HG03442 (cell line): ENCODE results near the gene RABEPK.
"Not testable (repeated sequence)": the region's sequence is repeated elsewhere in the genome, so short reads cannot be mapped to it uniquely, and the experiment has no call there.

Experiments
- ATAC-seq: cut with Tn5 transposase; IDR thresholded peaks from one replicate; pipeline ENCODE4 v1.9.1; 2021; ENCODE audit warnings: mild to moderate bottlenecking, moderate library complexity; ENCODE audit not compliant: unreplicated experiment

Gene RABEPK, protein sequence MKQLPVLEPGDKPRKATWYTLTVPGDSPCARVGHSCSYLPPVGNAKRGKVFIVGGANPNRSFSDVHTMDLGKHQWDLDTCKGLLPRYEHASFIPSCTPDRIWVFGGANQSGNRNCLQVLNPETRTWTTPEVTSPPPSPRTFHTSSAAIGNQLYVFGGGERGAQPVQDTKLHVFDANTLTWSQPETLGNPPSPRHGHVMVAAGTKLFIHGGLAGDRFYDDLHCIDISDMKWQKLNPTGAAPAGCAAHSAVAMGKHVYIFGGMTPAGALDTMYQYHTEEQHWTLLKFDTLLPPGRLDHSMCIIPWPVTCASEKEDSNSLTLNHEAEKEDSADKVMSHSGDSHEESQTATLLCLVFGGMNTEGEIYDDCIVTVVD

DNA sequence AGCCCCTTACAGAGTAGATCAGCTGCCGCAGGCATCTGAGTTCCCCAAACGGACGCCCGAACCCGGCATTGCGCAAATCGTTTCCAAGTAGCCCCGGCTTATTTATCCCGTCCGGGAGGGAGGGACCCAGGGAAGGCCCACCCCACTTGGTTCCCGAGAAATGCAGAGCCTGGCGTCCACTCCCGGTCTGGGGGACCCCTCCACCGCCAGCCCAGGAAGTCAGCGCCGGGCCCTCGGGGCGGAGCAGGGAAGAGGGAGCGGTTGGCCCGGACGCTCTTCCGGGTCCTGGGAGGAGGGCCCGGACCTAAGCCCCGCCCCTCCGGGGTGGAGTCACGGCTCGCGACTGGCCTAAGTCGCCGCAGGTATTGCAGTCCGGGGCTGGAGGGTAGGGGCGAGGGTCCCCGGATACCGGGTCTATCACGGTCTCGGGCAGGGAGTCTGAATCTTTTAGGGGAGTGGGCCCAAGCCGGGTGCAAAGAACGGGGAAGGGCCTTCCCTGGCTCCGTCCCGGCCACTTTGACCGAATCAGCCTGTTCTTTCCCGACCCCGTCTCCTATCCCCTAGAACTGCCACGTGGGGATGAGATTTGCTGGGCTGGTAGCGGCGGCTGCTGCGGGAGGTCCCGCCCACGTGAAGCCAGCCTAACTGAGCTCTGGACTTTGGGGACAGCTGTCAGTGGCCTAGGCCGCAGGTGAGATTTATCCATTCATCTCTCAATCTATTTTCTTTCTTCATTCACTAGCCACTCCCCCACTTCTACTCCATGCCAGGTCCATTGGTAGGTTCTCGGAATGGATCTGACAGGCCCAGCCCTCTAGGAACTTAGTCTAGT lies at the start of gene RABEPK:
TSS of gene RABEPK (plus strand) at position 327 of the 832 bp plus-strand sequence. CDS start 2,472 bp downstream, outside the sequence.
- ATAC-seq = peak; percentile 95

DNA sequence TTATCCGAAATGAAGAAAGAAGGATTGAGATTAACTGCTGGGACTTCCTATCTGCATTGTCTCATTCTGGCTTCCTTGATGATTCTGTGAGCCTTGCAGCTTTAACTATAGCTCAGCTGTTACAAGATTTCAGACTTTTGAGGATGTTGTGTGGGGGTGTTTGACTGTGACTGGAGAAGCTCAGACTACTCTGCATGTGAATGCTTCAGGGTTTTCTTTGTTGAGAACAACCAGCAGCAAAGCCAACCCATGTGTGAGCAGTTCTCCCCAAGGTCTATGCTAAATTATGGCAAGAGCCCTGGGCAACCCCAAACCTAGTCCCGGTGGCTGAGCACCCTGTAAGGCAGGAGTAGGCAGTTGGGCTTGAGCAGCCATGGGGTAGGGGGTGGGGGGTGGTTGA lies 48.6 kb upstream of the RABEPK start:
- ATAC-seq = no peak

DNA sequence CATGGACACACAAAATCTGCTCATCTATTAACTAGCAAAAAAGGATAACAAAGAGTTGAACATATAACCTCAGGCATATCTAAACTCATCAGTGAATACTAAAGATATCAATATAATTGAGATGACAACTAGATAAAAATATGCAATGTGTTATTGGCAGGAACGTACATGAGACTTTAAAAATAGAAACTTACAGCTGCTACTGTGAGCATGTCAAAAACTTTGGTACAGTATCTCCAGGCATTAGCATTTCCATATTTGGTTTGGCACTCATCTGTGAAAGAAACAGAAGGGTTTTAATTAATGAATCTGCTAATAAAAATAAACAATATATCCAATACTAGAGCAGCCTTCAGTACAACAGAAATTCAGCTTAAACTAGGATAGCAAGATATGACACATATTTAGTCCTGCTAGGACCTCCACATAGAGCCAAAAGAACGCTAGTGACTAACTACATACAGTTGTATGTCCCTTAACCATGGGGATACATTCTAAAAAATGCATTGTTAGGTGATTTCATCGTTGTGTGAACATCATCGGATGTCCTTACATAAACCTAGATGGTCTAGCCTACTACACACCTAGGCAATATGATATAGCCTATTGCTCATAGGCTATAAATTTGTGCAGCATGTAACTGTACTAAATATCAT lies 46.5 kb upstream of the RABEPK start:
- ATAC-seq = no peak

DNA sequence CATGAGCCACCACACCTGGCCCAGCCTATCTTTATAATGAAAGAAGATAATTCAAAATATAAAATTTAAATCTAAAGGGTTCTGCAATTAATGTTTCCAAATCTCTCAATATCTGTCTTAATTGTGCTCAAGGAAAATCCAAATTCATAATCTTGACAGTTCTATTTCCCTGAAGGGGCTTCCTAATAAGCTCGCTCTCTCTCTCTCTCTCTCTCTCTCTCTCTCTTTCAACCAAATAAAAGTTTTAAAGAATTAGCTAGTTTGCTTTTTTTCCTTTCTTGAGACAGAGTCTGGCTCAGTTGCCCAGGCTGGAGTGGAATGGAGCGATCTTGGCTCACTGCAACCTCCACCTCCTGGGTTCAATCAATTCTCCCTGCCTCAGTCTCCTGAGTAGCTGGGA lies 43.8 kb upstream of the RABEPK start:
- no peak for ATAC-seq

DNA sequence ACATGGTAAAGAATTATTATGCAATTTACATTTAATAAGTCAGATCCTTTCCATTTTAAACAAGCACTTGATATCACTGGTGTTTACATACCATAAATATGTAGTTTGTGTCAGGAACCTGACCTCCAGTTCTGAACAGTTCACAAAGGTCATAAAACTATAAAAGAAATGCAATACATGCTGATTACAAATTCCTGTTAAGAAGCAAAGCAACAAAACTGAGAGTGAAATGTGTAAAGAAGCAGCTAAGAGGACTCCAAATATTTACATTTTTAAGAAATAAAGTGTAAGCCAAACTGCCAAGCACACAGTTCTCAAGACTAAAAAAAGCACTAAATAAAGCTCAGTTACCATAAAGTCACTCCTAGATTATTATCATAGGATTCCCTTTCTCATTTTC lies 39.6 kb upstream of the RABEPK start:
- ATAC-seq = no peak

DNA sequence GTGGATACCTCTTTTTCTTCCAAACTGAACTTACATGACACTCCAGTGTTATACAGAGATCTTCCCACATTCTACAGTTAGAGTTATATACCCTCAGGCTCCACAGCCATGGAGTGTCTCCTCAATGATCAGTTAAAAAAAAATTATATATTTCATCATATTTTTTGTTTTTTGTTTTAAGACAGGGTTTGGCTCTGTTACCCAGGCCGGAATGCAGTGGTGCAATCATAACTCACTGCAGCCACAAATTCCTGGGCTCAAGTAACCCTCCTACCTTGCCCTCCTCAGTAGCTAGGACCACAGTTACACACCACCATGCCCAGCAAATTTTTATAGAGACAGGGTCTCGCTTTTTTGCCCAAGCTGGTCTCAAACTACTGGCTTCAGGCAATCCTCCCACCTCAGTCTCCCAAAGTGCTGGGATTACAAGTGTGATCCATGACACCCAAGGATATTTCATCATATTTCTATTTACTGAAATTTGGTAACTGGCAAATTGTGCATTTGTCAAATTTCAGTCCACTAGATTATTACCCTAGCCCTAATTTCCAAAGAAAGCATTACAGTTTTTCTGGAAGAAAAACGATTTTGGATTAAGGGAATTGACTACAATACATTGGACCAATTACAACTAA lies 38.9 kb upstream of the RABEPK start:
- ATAC-seq = no peak

DNA sequence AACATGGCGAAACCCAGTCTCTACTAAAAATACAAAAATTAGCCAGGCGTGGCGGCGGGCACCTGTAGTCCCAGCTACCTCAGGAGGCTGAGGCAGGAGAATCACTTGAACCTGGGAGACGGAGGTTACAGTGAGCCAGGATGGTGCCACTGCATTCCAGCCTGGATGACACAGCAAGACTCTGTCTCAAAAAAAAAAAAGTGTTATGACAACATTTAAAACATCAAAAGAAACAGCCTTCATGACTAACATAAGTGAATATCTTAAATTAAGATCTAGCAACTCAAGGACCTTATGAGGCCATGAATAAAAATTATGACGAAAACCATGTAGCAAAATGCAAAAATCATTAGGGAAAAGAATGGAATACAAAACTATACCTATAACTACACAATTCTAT lies 37.5 kb upstream of the RABEPK start:
- not testable (repeated sequence) for ATAC-seq

DNA sequence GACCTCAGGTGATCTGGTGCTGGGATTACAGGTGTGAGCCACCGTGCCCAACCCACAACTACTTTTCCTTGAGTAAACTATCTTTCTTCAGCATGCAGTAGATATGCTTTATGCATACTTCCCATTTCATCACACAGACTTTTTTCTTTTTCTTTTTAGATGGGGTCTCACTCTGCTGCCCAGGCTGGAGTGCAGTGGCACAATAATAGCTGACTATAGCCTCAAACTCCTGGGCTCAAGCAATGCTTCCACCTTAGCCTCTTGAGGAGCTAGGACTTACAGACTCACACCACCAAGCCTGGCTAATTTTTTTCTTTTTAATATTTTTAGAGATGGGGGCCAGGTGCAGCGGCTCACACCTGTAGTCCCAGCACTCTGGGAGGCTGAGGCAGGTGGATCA lies 33.6 kb upstream of the RABEPK start:
- no peak for ATAC-seq

DNA sequence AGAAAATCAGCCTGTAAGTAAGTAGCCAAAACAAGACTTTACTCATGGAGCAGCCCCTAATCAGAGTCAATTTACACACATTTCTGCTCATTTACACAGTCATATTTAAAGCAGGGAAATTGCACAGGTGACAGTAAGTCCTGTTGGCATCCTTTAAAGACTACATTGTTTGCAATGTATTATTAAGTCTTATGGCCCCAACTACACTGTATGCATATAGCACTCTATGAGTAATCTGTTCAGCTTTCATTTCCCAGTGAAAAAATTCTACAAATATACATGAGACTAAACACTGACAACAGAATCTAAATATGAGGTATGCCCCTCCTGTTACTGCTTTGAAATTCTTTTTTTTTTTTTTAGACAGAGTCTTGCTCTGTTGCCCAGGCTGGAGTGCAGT lies 30.4 kb upstream of the RABEPK start:
- no peak for ATAC-seq

DNA sequence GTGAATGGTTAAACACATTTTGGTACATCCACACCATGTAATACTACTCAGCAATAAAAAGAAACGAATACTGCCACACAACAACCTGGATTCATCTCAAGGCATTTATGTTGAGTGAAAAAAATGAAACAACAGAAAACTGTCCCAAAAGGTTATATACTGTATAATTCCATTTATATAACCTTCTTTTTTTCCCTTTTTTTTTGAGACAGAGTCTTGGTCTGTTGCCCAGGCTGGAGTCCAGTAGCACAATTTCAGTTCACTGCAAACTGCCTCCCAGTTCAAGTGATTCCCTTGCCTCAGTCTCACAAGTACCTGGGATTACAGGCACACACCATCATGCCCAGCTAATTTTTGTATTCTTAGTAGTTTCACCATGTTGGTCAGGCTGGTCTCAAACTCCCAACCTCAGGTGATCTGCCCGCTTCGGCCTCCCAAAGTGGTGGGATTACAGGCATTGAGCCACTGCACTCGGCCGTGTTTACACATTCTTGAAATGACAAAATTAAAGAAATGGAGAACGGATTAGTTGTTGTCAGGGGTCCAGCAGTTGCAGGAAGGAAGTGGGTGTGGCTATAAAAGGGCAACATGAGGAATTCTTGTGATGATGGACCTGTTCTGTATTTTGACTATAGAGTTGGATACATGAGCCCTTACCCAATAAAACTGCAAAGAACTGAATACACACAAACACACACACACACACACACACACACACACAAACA lies 28.1 kb upstream of the RABEPK start:
- no peak for ATAC-seq

DNA sequence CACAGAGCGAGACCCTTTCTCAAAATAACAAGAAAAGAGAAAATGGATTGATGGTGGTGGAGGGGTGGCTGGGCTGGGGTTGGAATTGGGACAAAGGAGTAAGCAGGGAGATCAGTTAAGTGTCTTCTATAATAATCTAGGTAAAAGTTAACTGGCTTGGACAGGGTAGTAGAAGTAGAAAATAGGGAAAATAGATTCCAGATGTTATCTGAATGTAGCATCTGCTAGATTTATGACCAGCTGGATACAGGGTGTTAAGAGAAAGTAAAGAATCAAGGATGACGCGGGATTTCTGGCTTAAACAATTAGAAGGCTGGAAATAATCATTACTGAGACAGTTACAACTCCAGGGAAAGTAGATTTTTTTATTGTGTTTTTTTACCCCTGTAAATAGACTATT lies 23.7 kb upstream of the RABEPK start:
- ATAC-seq = no peak

DNA sequence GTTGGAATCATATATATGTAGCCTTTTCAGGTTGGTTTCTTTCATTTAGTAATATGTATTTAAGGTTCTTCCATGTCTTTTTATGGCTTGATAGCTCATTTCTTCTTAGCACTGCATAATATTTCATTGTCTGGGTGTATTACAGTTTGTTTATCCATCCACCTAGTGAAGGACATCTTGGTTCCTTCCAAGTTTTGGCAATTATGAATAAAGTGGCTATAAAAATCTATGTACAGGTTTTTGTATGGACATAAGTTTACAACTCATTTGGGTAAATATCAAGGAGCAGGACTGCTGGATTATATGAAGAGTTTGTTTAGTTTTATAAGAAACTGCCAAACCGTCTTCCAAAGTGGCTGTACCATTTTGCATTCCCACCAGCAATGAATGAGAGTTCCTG lies 22.5 kb upstream of the RABEPK start:
- no peak for ATAC-seq

DNA sequence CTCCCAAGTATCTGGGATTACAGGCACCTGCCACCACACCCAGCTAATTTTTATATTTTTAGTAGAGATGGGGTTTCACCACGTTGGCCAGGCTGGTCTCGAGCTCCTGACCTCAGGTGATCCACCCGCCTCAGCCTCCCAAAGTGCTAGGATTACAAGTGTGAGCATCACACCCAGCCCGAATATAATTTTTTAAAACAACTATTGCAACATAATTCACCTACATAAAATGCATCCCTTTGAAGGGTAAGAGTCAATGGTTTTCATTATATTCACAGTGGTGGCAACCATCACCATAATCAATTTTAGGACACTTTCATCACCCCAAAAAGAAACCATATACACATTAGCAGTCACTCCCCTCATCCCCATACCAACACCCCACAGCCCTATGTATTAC lies 20.6 kb upstream of the RABEPK start:
- not testable (repeated sequence) for ATAC-seq

DNA sequence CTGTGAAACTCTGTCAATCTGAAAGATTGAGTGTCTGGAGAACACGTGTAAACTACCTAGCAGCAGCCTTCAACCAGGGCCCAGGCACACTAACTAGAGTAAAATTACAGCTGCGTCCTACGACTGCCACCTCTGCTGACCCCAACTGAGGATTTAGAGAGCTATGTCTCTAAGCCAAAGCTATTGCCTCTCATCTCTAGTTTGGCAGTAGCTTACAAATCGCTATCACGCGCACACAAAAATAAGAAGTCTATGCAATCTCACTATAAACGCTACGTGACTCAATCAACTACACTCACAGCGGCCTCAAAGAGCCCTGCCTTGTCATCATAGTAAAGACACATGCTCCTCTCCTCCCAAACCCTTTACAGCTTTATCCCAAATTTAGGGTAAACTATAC lies 19.5 kb upstream of the RABEPK start:
- no peak for ATAC-seq

DNA sequence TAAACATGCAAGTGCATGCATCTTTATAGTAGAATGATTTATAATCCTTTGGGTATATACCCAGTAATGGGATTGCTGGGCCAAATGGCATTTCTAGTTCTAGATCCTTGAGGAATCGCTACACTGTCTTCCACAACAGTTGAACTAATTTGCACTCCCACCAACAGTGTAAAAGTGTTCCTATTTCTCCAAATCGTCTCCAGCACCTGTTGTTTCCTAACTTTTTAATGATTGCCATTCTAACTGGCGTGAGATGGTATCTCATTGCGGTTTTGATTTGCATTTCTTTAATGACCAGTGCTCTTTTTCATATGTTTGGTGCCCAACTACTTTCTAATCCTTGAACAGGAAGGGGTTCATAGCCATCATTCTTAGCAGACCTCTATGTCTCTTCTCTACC lies 18.6 kb upstream of the RABEPK start:
- not testable (repeated sequence) for ATAC-seq

DNA sequence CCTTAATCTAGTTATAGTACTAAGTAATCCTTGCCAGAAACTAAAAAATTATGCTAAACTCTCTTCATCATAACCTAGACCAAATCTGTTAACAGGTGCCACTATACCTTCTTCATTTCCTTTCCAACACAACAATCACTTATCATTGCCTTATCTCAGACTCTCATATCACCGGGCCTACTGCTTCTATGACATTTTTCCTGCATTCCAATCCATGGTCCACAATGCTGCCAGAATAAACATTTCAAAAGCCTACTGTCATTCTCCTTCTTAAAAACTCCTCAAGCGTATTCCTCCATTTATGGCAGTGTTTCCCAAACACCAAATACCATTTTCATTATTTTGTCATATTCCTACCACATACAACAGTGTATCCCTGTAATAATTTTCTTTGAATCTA lies 17.3 kb upstream of the RABEPK start:
- ATAC-seq = no peak

DNA sequence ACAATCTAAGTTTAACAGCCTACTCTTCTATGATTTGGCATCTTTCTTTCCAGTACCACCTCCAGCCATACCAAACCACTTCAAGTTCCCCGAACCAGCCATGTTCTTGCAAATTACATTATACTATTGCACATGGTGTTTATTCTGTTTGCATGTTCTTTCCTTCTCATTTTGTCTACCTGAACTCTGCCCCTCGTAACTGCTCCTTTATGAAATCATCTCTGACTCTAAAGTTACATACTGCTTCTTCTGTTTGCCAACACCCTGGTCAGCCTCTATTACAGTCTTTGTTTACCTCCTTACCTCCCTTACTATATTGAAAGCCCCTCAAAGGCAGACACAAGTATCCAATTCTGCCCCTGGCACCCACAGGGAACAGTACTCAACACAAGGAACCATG lies 16.8 kb upstream of the RABEPK start:
- no peak for ATAC-seq

DNA sequence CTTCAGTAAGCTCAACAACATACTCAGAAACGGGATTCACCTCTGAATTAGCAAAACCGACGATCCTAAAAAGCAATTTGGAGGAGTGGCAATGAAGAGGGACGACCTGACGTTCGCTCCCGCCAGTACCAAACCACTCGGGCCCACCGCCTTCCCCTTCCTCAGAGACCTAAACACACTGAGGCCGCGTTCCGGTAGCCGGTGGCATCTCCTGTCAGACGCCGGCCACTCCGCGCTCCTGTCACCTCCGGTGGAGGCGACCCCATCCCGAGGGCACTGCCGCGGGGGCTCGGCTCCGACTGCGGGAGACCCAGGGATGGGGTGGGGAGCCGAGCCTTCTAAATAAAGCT lies 11.4 kb upstream of the RABEPK start:
- ATAC-seq = peak; percentile 19

DNA sequence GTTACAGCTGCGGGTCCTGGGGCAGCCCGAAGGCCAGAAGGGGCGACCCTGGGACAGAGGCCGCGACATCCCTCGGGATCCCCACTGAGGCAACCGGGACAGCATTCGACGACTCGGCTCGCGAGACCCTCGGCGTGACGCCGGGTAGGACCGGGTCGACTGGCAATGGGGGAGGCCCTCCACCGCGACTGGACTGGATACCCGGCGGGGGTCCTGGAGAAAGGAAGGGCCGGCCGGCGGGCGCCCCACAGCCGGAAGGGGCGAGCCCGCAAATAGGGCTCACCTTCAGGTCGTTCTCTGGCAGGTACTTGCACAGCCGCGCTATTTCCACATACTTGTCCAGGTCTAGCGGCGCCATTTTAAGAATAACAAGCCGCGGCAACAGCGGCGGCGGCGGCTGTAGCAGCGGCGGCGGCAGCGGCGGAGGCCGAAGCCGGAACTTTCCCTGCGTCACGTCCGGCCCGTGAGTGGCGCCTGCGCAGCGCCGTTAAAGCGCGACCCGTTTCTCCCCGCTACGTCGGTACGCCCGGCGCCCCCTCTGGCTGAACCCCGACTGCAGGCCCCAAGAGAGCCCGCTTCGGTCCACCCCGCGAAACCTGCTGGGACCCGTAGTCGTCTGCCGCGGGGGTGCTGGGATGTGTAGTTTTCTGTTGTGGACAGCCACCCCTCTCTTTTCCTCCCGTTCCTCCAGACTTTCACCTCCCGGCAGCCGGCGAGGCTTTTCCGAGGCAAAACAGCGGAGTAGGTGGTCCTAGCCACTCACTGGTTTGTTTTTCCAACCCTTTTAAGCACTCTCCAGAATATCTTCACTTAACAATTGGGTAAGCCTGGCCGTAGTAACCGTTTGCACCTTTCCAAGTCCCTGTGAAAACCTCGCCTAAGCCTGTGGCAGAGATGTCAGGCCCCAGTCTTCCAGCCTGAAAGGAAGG lies 10.7 kb upstream of the RABEPK start, which contains the start of gene PPP6C:
TSS of gene PPP6C (minus strand) at position 443 of the 929 bp plus-strand sequence. CDS start at position 358, 85 bp downstream.
- peak; percentile 94 for ATAC-seq
